ENCODE data around the gene ACOT7.

DNA sequence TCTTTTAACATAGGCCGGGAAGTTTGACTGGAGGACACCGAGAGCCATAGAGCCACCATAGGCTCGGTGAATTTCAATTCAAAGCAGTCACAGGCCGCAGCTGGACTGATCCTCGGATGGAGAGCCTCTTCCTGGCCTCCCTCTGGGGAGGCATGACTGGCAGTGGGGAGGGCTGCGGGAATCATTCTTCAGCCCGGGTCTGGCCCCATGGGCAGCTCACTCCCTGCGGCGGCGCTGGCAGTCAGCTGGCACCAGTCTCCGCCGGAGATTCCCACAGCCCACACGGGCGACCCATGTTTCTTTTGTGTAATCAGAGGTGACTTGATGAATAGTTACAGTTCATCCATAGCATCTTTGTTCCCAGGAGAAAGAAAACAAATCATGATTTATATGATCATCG, 41.6 kb upstream of the ACOT7 start:
- TF ChIP-seq CTCF (IDR thresholded peaks at IDR 0.05) (no peak), POLR2A (IDR thresholded peaks at IDR 0.05) (no peak)

Measured in testis (tissue), 2 donors.